Kidney epithelial cell (primary cell): ENCODE results near the gene MVP. TPM values are rescaled to one million over a fixed set of nuclear protein-coding genes. Genes with fewer than 3 reads are reported as not detected.
A peak's percentile ranks its signal among the peaks of the same experiment; 100 is the strongest.

Experiments used
- DNase-seq: peaks from one replicate; pipeline ENCODE4 v3.0.0-alpha.2; 2010; ENCODE audit warnings: low read depth
- H3K27me3 ChIP-seq: 2 replicates; pipeline ENCODE4 v1.6.0; 2011; ENCODE audit warnings: low read length; ENCODE audit not compliant: control insufficient read depth, insufficient read depth
- H3K36me3 ChIP-seq: 2 replicates; pipeline ENCODE4 v1.5.1; 2011; ENCODE audit warnings: low read length; ENCODE audit not compliant: control insufficient read depth, insufficient read depth
- H3K4me3 ChIP-seq: 2 replicates; pipeline ENCODE4 v1.5.1; 2011; ENCODE audit warnings: low read depth, mild to moderate bottlenecking, control low read depth, low read length
- CTCF ChIP-seq: IDR thresholded peaks from 2 replicates; pipeline ENCODE4 v1.5.1; 2011; ENCODE audit warnings: mild to moderate bottlenecking, moderate library complexity, low read length, control low read depth, inconsistent platforms; ENCODE audit not compliant: insufficient read depth, poor library complexity, severe bottlenecking
- total RNA-seq: library from RNA; depleted of rRNA; stranded (reverse); fragments of >200 nt; gene quantifications from 2 replicates; pipeline ENCODE4 v1.2.3, GENCODE V29; 2015

MVP gene
- total RNA-seq, 1 donor from 2014 or later = 194 TPM

GRCh38 chr16:29815793-29816693, 4.2 kb upstream of the MVP start, which contains the start of gene PAGR1:
Gene PAGR1, plus strand, starts transcription at chr16:29816152. Its CDS starts 374 bp downstream, at chr16:29816526.
- Histone ChIP-seq H3K27me3 (no peaks in the 10 kb centered on the region), H3K4me3 (peak within 1 kb of the TSS; percentile 75), H3K36me3 (no peaks in the 10 kb centered on the region)
- peak; percentile 93 for TF ChIP-seq CTCF
- DNase-seq = peak; percentile 99

GRCh38 chr16:29816694-29817441, 3.4 kb upstream of the MVP start:
- Histone ChIP-seq H3K27me3 (no peaks in the 10 kb centered on the region), H3K36me3 (no peaks in the 10 kb centered on the region), H3K4me3 (peak overlapping the region; percentile 75)
- TF ChIP-seq CTCF = no peak
- DNase-seq = no peak

GRCh38 chr16:29818082-29818481, 2.2 kb upstream of the MVP start:
- H3K4me3 ChIP-seq = no peak overlapping the region
- no peaks in the 10 kb centered on the region for H3K36me3 ChIP-seq
- no peak for TF ChIP-seq CTCF

GRCh38 chr16:29819506-29819905, 756 bp upstream of the MVP start:
- no peaks in the 10 kb centered on the region for H3K27me3 ChIP-seq
- no peaks in the 10 kb centered on the region for H3K36me3 ChIP-seq
- peak; percentile 33 for TF ChIP-seq CTCF
- H3K4me3 ChIP-seq = no peak overlapping the region
- DNase-seq = no peak

More at GRCh38 chr16:29818082-29818481, 2.2 kb upstream of the MVP start:
- no peak for DNase-seq
- no peaks in the 10 kb centered on the region for H3K27me3 ChIP-seq

GRCh38 chr16:29820730-29821642, 724 bp downstream of the MVP start:
- DNase-seq = no peak
- Histone ChIP-seq H3K36me3 (no peaks in the 10 kb centered on the region), H3K27me3 (no peaks in the 10 kb centered on the region), H3K4me3 (peak overlapping the region; percentile 48)
- no peak for TF ChIP-seq CTCF
